GM12878 (cell line): ENCODE data around the gene PYHIN1. TPM values are rescaled to one million over a fixed set of nuclear protein-coding genes. Genes with fewer than 3 reads are reported as not detected.

Experiments used
- ATAC-seq: fragments of 200-7000 bp; cut with Tn5 transposase; 3 replicates; pipeline ENCODE4 v1.9.1; 2020; ENCODE audit warnings: mild to moderate bottlenecking, moderate library complexity
- BruUV-seq: library from RNA; stranded (reverse); fragments of 400-500 nt; replicated peaks from 2 replicates; lab custom pipeline; 2021; lab: Mats Ljungman, UMichigan
- CTCF ChIA-PET: fragments of 300-600 bp; sonication (Branson Sonifier 250); formaldehyde crosslinking; extraction: SDS; loops from one replicate; lab custom pipeline; 2021; ENCODE audit warnings: inconsistent platforms; lab: Yijun Ruan, JAX
- POLR2A ChIA-PET: fragments of 350-600 bp; formaldehyde crosslinking; extraction: SDS; loops from one replicate; lab custom pipeline; 2021; ENCODE audit warnings: inconsistent platforms; lab: Charles Lee
- RAD21 ChIA-PET: fragments of 300-600 bp; sonication (Branson Sonifier 250); formaldehyde crosslinking; loops from one replicate; lab custom pipeline; 2023; ENCODE audit warnings: antibody characterized with exemption; ENCODE audit not compliant: unreplicated experiment; lab: Charles Lee
- SMC1A ChIA-PET: fragments of 300-600 bp; sonication (Branson Sonifier 250); formaldehyde crosslinking; loops from one replicate; lab custom pipeline; 2023; ENCODE audit not compliant: unreplicated experiment, uncharacterized antibody; lab: Charles Lee
- DNase-seq: peaks from one replicate; pipeline ENCODE4 v3.0.0-alpha.2; 2011; ENCODE audit warnings: low read depth, low spot score
- FAIRE-seq: peaks from 3 replicates; lab custom pipeline; 2011; peaks lifted over from hg19 to GRCh38; lab: Jason Lieb, UNC
- H2AFZ ChIP-seq: 2 replicates; pipeline ENCODE4 v1.6.0; 2011; ENCODE audit warnings: low read depth, low read length, control low read depth; ENCODE audit not compliant: control insufficient read depth
- H3K27ac ChIP-seq: 2 replicates; pipeline ENCODE4 v1.5.1; 2011; ENCODE audit warnings: control low read depth; ENCODE audit not compliant: control insufficient read depth, insufficient read depth
- H3K27me3 ChIP-seq, 2 experiments: replicated peaks in 1 of 2; 2 replicates each; pipeline versions ENCODE4 v1.6.0 to v1.6.1; 2011; ENCODE audit warnings: low read length in 1 of 2; ENCODE audit not compliant: control insufficient read depth in 2 of 2, insufficient read depth in 2 of 2
- H3K36me3 ChIP-seq, 2 experiments: 2 replicates each; pipeline ENCODE4 v1.5.1; 2011; ENCODE audit warnings: low read length in 1 of 2; ENCODE audit not compliant: control insufficient read depth in 2 of 2, insufficient read depth in 2 of 2
- H3K4me1 ChIP-seq: 2 replicates; pipeline ENCODE4 v1.6.1; 2011; ENCODE audit warnings: mild to moderate bottlenecking, low read length, moderate library complexity, mixed read lengths; ENCODE audit not compliant: control insufficient read depth, insufficient read depth
- H3K4me2 ChIP-seq: 2 replicates; pipeline ENCODE4 v1.6.0; 2011; ENCODE audit warnings: control low read depth; ENCODE audit not compliant: control insufficient read depth, insufficient read depth
- H3K4me3 ChIP-seq: fragments of 200-600 bp; sonication (generic); 2 replicates; pipeline ENCODE4 v1.5.1; 2016
- H3K79me2 ChIP-seq: 2 replicates; pipeline ENCODE4 v1.6.0; 2011; ENCODE audit warnings: low read length; ENCODE audit not compliant: control insufficient read depth, insufficient read depth
- H3K9ac ChIP-seq: 2 replicates; pipeline ENCODE4 v1.8.0; 2011; ENCODE audit warnings: low read length, control low read depth, mixed read lengths; ENCODE audit not compliant: control insufficient read depth, insufficient read depth
- H3K9me3 ChIP-seq: replicated peaks from 3 replicates; pipeline ENCODE4 v1.5.1; 2011; ENCODE audit warnings: mild to moderate bottlenecking, low read length; ENCODE audit not compliant: control insufficient read depth, insufficient read depth
- H4K20me1 ChIP-seq: 2 replicates; pipeline ENCODE4 v1.6.0; 2011; ENCODE audit not compliant: control insufficient read depth, insufficient read depth
- JUND ChIP-seq: IDR thresholded peaks from 2 replicates; pipeline ENCODE4 v1.6.1; 2012; ENCODE audit warnings: low read depth, mild to moderate bottlenecking, low read length, improper control_type of control experiment, moderate library complexity
- NFIC ChIP-seq: IDR thresholded peaks from 2 replicates; pipeline ENCODE4 v1.6.1; 2012; ENCODE audit warnings: low read depth, mild to moderate bottlenecking, inconsistent platforms, low read length, moderate library complexity
- PAX8 ChIP-seq: fragments of 450-650 bp; IDR thresholded peaks from 2 replicates; pipeline ENCODE4 v1.6.1; 2017; ENCODE audit warnings: mild to moderate bottlenecking, moderate library complexity
- POLR2AphosphoS5 ChIP-seq: IDR thresholded peaks from 2 replicates; pipeline ENCODE4 v1.6.1; 2011; ENCODE audit warnings: mild to moderate bottlenecking, low read length, inconsistent platforms
- YY1 ChIP-seq: IDR thresholded peaks from 2 replicates; pipeline ENCODE4 v1.6.1; 2011; ENCODE audit warnings: low read depth, mild to moderate bottlenecking, low read length
- ZBED1 ChIP-seq: IDR thresholded peaks from 2 replicates; pipeline ENCODE4 v1.6.1; 2016; ENCODE audit warnings: borderline replicate concordance
- WGBS: methylation state at CpG from one replicate; pipeline ENCODE4 v1.1.6; 2016; ENCODE audit warnings: low lambda C conversion rate; ENCODE audit not compliant: insufficient replicate concordance, insufficient coverage; ENCODE audit errors: missing lambda C conversion rate; 5-methylcytosine and 5-hydroxymethylcytosine counted together
- in situ Hi-C: fragments of 300-500 bp; cut with MboI; formaldehyde crosslinking; loops from 9 replicates; pipeline ENCODE4 v1.14.3; 2018; ENCODE audit warnings: mixed read lengths
- intact Hi-C: fragments of 100-400 bp; cut with micrococcal nuclease; formaldehyde crosslinking; loops from one replicate; pipeline ENCODE4 v1.14.2; 2022; ENCODE audit not compliant: unreplicated experiment
- polyA plus RNA-seq, 11 experiments: library from polyadenylated mRNA; depleted of rRNA in 4 of 11; unstranded in 6 of 11; stranded (reverse) in 5 of 11; fragments of >200 nt; fragmentation: Nextera tagmentation in 4 of 11; fragmentation: Illumina TruSeq in 1 of 11; extraction: Ambion mirVana in 4 of 11; extraction: Trizol in 1 of 11; gene quantifications; 1 replicate in 1 of 11; 2 replicates in 10 of 11; pipeline versions ENCODE4 v1.2.1 to v1.2.3, GENCODE V29; 2011 to 2016; ENCODE audit warnings: inconsistent platforms in 2 of 11, missing spikeins in 2 of 11, low read depth in 1 of 11
- total RNA-seq, 4 experiments: library from RNA; depleted of rRNA in 3 of 4; stranded (reverse); fragments of >200 nt in 3 of 4; fragmentation: Illumina TruSeq in 1 of 4; extraction: Trizol in 1 of 4; gene quantifications; 2 replicates each; pipeline versions ENCODE4 v1.2.1 to v1.2.3, GENCODE V29; 2013 to 2021

Gene PYHIN1
- total and polyA plus RNA-seq, 10 of the 15 experiments (the other 5 are each of a cell fraction or from before 2014, with no cell fraction given), result 0.19 to 7.2 (median 0.38) TPM

DNA sequence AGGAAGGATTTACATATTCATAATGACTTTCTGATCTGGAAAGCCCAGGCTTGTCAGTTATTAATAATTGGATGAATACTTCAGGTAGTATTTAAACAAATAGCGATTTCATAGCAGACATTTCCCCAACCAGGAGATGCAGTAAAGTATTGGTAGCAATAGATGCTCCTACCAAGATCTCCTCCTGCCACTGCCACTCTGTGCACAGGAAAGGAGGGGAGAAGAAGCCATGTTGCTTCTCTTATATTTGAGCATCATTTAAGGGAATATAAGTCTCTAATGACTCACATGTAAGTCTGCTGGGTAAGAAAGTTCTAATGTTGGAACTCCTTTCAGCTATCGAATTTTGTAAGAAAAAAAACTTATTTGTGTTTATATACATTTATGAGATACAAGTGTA, 77.9 kb downstream of the PYHIN1 start:
- Histone ChIP-seq H3K4me1 (peaks cover 15% of the 10 kb centered on the region; the same call in 1 of the 2 replicates), H3K4me3 (peak overlapping the region; percentile 91), H4K20me1 (no peaks in the 10 kb centered on the region), H3K4me2 (peak overlapping the region; percentile 97), H3K36me3 (peaks cover 0 to 4% of the 10 kb centered on the region in 2 experiments; a peak in 1 of 4 replicates), H3K27me3 (no peaks in the 10 kb centered on the region), H3K9me3 (no peaks in the 10 kb centered on the region; the same call in 2 of the 3 replicates), H2AFZ (peak overlapping the region; percentile 12; the same call in 1 of the 2 replicates), H3K79me2 (peaks cover 55% of the 10 kb centered on the region), H3K27ac (peak overlapping the region; percentile 100), H3K9ac (peak overlapping the region; percentile 99)
- intact Hi-C loops, result loop anchor here (1.0 to 2.0 kb wide), 3 partner anchors 68 to 724 kb away; partner anchors contain the start of gene MNDA
- 2% methylated on average over 2 of the region's 2 CpGs for WGBS
- peak; percentile 25 for ATAC-seq
- RAD21 ChIA-PET, result interaction anchor here (1.0 to 3.4 kb wide), 8 partner anchors 11 to 806 kb away, joined by 3 to 39 read pairs (median 4); partner anchors contain the start of genes AIM2 and MNDA
- no peak for FAIRE-seq
- no TSS peak for BruUV-seq
- SMC1A ChIA-PET, result interaction anchor here (0.9 to 3.9 kb wide), 14 partner anchors 9 to 512 kb away, joined by 3 to 32 read pairs (median 5); partner anchors contain the start of genes AIM2 and MNDA
- TF ChIP-seq NFIC (0 out of 2 replicates have a peak, but pooled peaks have one; percentile 6), JUND (no peak), POLR2AphosphoS5 (peak; percentile 3; the same call in 1 of the 2 replicates), PAX8 (0 out of 2 replicates have a peak, but pooled peaks have one; percentile 36), YY1 (no peak), ZBED1 (peak; percentile 18; the same call in 1 of the 2 replicates)
- DNase-seq, result no peak
- CTCF ChIA-PET, result interaction anchor here (0.7 to 4.3 kb wide), 5 partner anchors 9 to 687 kb away, joined by 3 to 37 read pairs (median 11); partner anchors contain the start of gene AIM2
- POLR2A ChIA-PET, result interaction anchor here (0.8 to 4.5 kb wide), 6 partner anchors 9 to 177 kb away, joined by 3 to 46 read pairs (median 6); partner anchors contain the start of gene AIM2
- in situ Hi-C loops, result loop anchor here (5.0 to 10.0 kb wide), 2 partner anchors 177 to 724 kb away; partner anchors contain the start of genes CD1C and MNDA
